Esophagus mucosa (tissue), 1 donor: ENCODE data around the gene EWSR1. TPM values are rescaled to one million over a fixed set of nuclear protein-coding genes. Genes with fewer than 3 reads are reported as not detected.

Experiments used
- ATAC-seq: fragments of 200-7000 bp; cut with Tn5 transposase; one replicate; pipeline ENCODE4 v1.9.1; 2020
- total RNA-seq: library from RNA; stranded (reverse); gene quantifications from one replicate; pipeline ENCODE4 v1.2.4, GENCODE V29; 2023
- donor health status: DM: yes; HTN: yes; CAD: no.

EWSR1 gene
- total RNA-seq, 1 donor from 2014 or later: 127 TPM

GRCh38 chr22:29251265-29251664 is 16.8 kb upstream of the EWSR1 start:
- ATAC-seq: no peak

GRCh38 chr22:29251981-29252911 is 15.8 kb upstream of the EWSR1 start:
- no peak for ATAC-seq

- ATAC-seq: no peak
These were observed 14.3 kb upstream of the EWSR1 start for GRCh38 chr22:29253561-29254285.

GRCh38 chr22:29254286-29254660 is 13.8 kb upstream of the EWSR1 start:
- no peak for ATAC-seq

- no peak for ATAC-seq
These were observed 12.9 kb upstream of the EWSR1 start for GRCh38 chr22:29255064-29255621.

- ATAC-seq: no peak
These were observed 11.3 kb upstream of the EWSR1 start for GRCh38 chr22:29256606-29257325.

GRCh38 chr22:29257751-29258181 is 10.3 kb upstream of the EWSR1 start:
- ATAC-seq: no peak

- no peak for ATAC-seq
These were observed 9.4 kb upstream of the EWSR1 start for GRCh38 chr22:29258407-29259252.

GRCh38 chr22:29259253-29259899 is 8.7 kb upstream of the EWSR1 start:
- no peak for ATAC-seq

- peak; percentile 4 for ATAC-seq
These were observed 8.0 kb upstream of the EWSR1 start for GRCh38 chr22:29260031-29260560.

- ATAC-seq: peak; percentile 34
These were observed 7.3 kb upstream of the EWSR1 start for GRCh38 chr22:29260601-29261315.

GRCh38 chr22:29263791-29264276 is 4.2 kb upstream of the EWSR1 start:
- no peak for ATAC-seq

GRCh38 chr22:29265305-29265704 is 2.8 kb upstream of the EWSR1 start:
- no peak for ATAC-seq

GRCh38 chr22:29265929-29266328 is 2.1 kb upstream of the EWSR1 start:
- ATAC-seq: no peak

- ATAC-seq: no peak
These were observed 1.3 kb upstream of the EWSR1 start for GRCh38 chr22:29266564-29267461.

GRCh38 chr22:29267462-29267857 is 608 bp upstream of the EWSR1 start:
- ATAC-seq: no peak

- peak; percentile 30 for ATAC-seq
These were observed 602 bp downstream of the EWSR1 start for GRCh38 chr22:29268511-29269229.

GRCh38 chr22:29269230-29269604 is 1.1 kb downstream of the EWSR1 start:
- ATAC-seq: no peak
